Natural killer cell (primary cell): ENCODE data around the gene METTL5. TPM values are rescaled to one million over a fixed set of nuclear protein-coding genes. Genes with fewer than 3 reads are reported as not detected.

Experiments used
- ATAC-seq, 3 donors: fragments of 150-1000 bp in 2 of 3; fragments of 200-7000 bp in 1 of 3; cut with Tn5 transposase; 1 replicate in 1 of 3; 2 replicates in 2 of 3; pipeline ENCODE4 v1.10.0; 2021; ENCODE audit warnings: mild to moderate bottlenecking in 2 of 3, moderate library complexity in 2 of 3
- DNase-seq, 2 donors: peaks; one replicate each; pipeline versions ENCODE4 v3.0.0 to v3.0.0-alpha.2; 2013 to 2021; ENCODE audit warnings: mixed read lengths in 1 of 2
- H3K27ac ChIP-seq: one replicate; pipeline ENCODE4 v1.5.1; 2013; ENCODE audit warnings: mild to moderate bottlenecking, low read length
- H3K27me3 ChIP-seq: one replicate; pipeline ENCODE4 v1.6.1; 2013; ENCODE audit warnings: low read length; ENCODE audit not compliant: control insufficient read depth, insufficient read depth
- H3K36me3 ChIP-seq: one replicate; pipeline ENCODE4 v1.6.1; 2013; ENCODE audit warnings: low read length; ENCODE audit not compliant: control insufficient read depth, insufficient read depth
- H3K4me1 ChIP-seq: one replicate; pipeline ENCODE4 v1.6.1; 2013; ENCODE audit warnings: low read length; ENCODE audit not compliant: control insufficient read depth, insufficient read depth
- H3K4me3 ChIP-seq: one replicate; pipeline ENCODE4 v1.5.1; 2013; ENCODE audit warnings: low read length
- H3K9me3 ChIP-seq: one replicate; pipeline ENCODE4 v1.6.1; 2013; ENCODE audit warnings: low read length; ENCODE audit not compliant: control insufficient read depth, insufficient read depth
- H3K27ac Mint-ChIP-seq, 2 donors: one replicate each; pipeline ENCODE4 v1.8.0; 2022; ENCODE audit warnings: mild to moderate bottlenecking in 2 of 2, mixed read lengths in 2 of 2, moderate library complexity in 1 of 2
- H3K27me3 Mint-ChIP-seq, 2 donors: one replicate each; pipeline ENCODE4 v1.8.0; 2022; ENCODE audit warnings: low read depth in 2 of 2, mixed read lengths in 2 of 2
- H3K36me3 Mint-ChIP-seq: one replicate; pipeline ENCODE4 v1.8.0; 2022; ENCODE audit warnings: mixed read lengths
- H3K4me1 Mint-ChIP-seq, 2 donors: one replicate each; pipeline ENCODE4 v1.8.0; 2022; ENCODE audit warnings: mixed read lengths in 2 of 2
- H3K4me3 Mint-ChIP-seq: one replicate; pipeline ENCODE4 v1.8.0; 2022; ENCODE audit warnings: mild to moderate bottlenecking, moderate library complexity, mixed read lengths
- H3K9me3 Mint-ChIP-seq, 2 donors: one replicate each; pipeline ENCODE4 v1.8.0; 2022; ENCODE audit warnings: mixed read lengths in 2 of 2
- CTCF ChIP-seq: fragments of 200-600 bp; IDR thresholded peaks from one replicate; pipeline ENCODE4 v1.8.0; 2022; ENCODE audit warnings: antibody characterized with exemption
- WGBS: methylation state at CpG from one replicate; pipeline ENCODE4 v1.1.7; 2013; ENCODE audit warnings: missing lambda C conversion rate; ENCODE audit not compliant: insufficient coverage; 5-methylcytosine and 5-hydroxymethylcytosine counted together
- intact Hi-C: fragments of 100-400 bp; cut with micrococcal nuclease; formaldehyde crosslinking; loops from one replicate; pipeline ENCODE4 v1.14.2; 2022
- total RNA-seq, 4 donors: library from RNA; stranded (reverse); fragments of 120-200 nt in 1 of 4; gene quantifications; one replicate each; pipeline versions ENCODE4 v1.2.3 to v1.2.4, GENCODE V29; 2013 to 2022

The METTL5 gene
- total RNA-seq, 3 donors from 2014 or later (not counting 1 experiment from before 2014, with no cell fraction given): 14.7 to 28.2 (median 21.3) TPM

GRCh38 chr2:169808221-169808620, 16.5 kb downstream of the METTL5 start:
- Histone ChIP-seq H3K36me3 (peaks cover 74% of the 10 kb centered on the region), H3K4me1 (no peaks in the 10 kb centered on the region), H3K27me3 (no peaks in the 10 kb centered on the region), H3K9me3 (no peaks in the 10 kb centered on the region), H3K27ac (no peak overlapping the region), H3K4me3 (no peak overlapping the region)
- WGBS: 96% methylated on average over 4 of the region's 4 CpGs
- H3K27ac Mint-ChIP-seq: peak overlapping the region in 1 of 2 donors; percentile 10
- no peaks in the 10 kb centered on the region for H3K4me1 Mint-ChIP-seq
- no peaks in the 10 kb centered on the region for H3K27me3 Mint-ChIP-seq
- H3K9me3 Mint-ChIP-seq: no peaks in the 10 kb centered on the region
- no peak for TF ChIP-seq CTCF
- H3K36me3 Mint-ChIP-seq: peaks cover 27% of the 10 kb centered on the region
- intact Hi-C loops: no loop called here
- no peak for ATAC-seq
- no peak for DNase-seq
- no peak overlapping the region for H3K4me3 Mint-ChIP-seq

- H3K36me3 ChIP-seq: peaks cover 73% of the 10 kb centered on the region
- DNase-seq (no peak), ATAC-seq (no peak)
- H3K9me3 ChIP-seq: no peaks in the 10 kb centered on the region
- H3K36me3 Mint-ChIP-seq: peaks cover 27% of the 10 kb centered on the region
- no peak overlapping the region for H3K4me3 Mint-ChIP-seq
- no peaks in the 10 kb centered on the region for H3K9me3 Mint-ChIP-seq
- H3K4me1 ChIP-seq: no peaks in the 10 kb centered on the region
- H3K27ac Mint-ChIP-seq: no peak overlapping the region
- H3K27ac ChIP-seq: no peak overlapping the region
- H3K4me1 Mint-ChIP-seq: peaks cover 4 to 5% of the 10 kb centered on the region in 2 donors
- intact Hi-C loops: no loop called here
- H3K4me3 ChIP-seq: no peak overlapping the region
- TF ChIP-seq CTCF: no peak
- no peaks in the 10 kb centered on the region for H3K27me3 Mint-ChIP-seq
- no peaks in the 10 kb centered on the region for H3K27me3 ChIP-seq
Measured at GRCh38 chr2:169806586-169806985, 18.1 kb downstream of the METTL5 start.

- H3K27ac Mint-ChIP-seq: no peak overlapping the region
- 98% methylated on average over 9 of the region's 9 CpGs for WGBS
- H3K4me3 Mint-ChIP-seq: no peak overlapping the region
- no peaks in the 10 kb centered on the region for H3K27me3 Mint-ChIP-seq
- no peak for DNase-seq
- intact Hi-C loops: no loop called here
- H3K4me1 Mint-ChIP-seq: peaks cover 17% of the 10 kb centered on the region in 2 donors
- Histone ChIP-seq H3K27ac (no peak overlapping the region), H3K36me3 (peaks cover 52% of the 10 kb centered on the region), H3K9me3 (no peaks in the 10 kb centered on the region), H3K27me3 (no peaks in the 10 kb centered on the region), H3K4me1 (peaks cover 5% of the 10 kb centered on the region), H3K4me3 (no peak overlapping the region)
- TF ChIP-seq CTCF: no peak
- peaks cover 7% of the 10 kb centered on the region for H3K36me3 Mint-ChIP-seq
- no peaks in the 10 kb centered on the region for H3K9me3 Mint-ChIP-seq
- ATAC-seq: no peak
Measured at GRCh38 chr2:169803480-169803879, 21.2 kb downstream of the METTL5 start.
